Measurements from ENCODE around the gene ME3. TPM values are rescaled to one million over a fixed set of nuclear protein-coding genes. Genes with fewer than 3 reads are reported as not detected.

ME3 gene
- total and polyA plus RNA-seq, 4 donors, result 7.4 to 38.7 (median 21.2) TPM

DNA sequence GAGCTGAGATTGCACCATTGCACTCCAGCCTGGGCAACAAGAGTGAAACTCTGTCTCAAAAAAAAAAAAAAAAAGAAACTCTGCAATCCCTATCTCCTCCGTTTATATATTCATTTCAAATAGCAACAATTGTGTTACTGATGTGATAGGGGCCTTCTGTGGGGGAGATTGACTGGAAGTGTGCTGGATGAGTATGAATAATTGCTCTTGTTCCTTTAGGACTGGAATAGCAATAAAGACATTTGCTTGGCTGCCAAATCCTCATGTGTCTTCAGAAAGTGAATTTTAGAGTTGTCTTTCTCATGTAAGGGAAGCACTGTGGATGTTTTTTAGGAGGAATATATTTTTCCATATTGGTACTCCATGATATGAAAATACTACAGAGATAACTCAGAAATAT is 21.1 kb upstream of the ME3 start:
- Histone ChIP-seq H3K9ac (ENCODE audit: insufficient read depth in 1 of 2, low read length in 2 of 2) (no peak overlapping the region), H3K4me3 (no peak overlapping the region), H3K36me3 (ENCODE audit: control insufficient read depth in 4 of 4, insufficient read depth in 4 of 4, low read length in 4 of 4) (no peaks in the 10 kb centered on the region), H3K9me3 (ENCODE audit: control insufficient read depth in 4 of 4, insufficient read depth in 3 of 4, low read length in 3 of 4) (no peaks in the 10 kb centered on the region), H3K27ac (ENCODE audit: low read depth in 1 of 2, low read length in 1 of 2) (no peak overlapping the region), H3K27me3 (ENCODE audit: control insufficient read depth in 3 of 3, insufficient read depth in 3 of 3, low read length in 2 of 3) (no peaks in the 10 kb centered on the region), H3K4me1 (ENCODE audit: control insufficient read depth in 5 of 5, insufficient read depth in 5 of 5, low read length in 5 of 5) (peaks cover 0 to 38% (median 8%) of the 10 kb centered on the region in 5 donors)
- WGBS, 2 donors, result 77 to 91% methylated on average over 1 of the region's 1 CpG
- TF ChIP-seq, protein P1, sequence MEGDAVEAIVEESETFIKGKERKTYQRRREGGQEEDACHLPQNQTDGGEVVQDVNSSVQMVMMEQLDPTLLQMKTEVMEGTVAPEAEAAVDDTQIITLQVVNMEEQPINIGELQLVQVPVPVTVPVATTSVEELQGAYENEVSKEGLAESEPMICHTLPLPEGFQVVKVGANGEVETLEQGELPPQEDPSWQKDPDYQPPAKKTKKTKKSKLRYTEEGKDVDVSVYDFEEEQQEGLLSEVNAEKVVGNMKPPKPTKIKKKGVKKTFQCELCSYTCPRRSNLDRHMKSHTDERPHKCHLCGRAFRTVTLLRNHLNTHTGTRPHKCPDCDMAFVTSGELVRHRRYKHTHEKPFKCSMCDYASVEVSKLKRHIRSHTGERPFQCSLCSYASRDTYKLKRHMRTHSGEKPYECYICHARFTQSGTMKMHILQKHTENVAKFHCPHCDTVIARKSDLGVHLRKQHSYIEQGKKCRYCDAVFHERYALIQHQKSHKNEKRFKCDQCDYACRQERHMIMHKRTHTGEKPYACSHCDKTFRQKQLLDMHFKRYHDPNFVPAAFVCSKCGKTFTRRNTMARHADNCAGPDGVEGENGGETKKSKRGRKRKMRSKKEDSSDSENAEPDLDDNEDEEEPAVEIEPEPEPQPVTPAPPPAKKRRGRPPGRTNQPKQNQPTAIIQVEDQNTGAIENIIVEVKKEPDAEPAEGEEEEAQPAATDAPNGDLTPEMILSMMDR (IDR thresholded peaks at IDR 0.05; ENCODE audit: control extremely low read depth, extremely low read depth), result no peak
- ATAC-seq (ENCODE audit: insufficient read depth, low FRiP score), result no peak
- peak in 2 of 3 donors; percentile 16 to 39 for DNase-seq

DNA sequence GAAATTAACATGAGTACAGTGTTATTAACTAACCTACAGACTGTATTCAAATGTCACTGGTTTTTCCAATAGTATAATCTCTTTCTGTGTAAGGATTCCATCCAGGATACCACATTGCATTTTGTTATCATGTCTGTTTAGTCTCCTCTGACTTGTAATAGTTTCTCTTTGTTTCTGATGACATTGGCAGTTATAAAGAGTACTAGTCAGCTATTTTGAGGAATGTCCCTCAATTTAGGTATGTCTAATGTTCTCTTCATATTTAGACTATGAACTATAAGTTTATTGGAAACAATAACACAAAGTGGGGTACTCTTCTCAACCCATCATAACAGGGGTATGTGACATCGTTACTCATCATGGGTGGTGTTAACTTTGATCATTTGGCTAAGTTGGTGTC is 20.3 kb upstream of the ME3 start:
- TF ChIP-seq, protein P1 (IDR thresholded peaks at IDR 0.05; ENCODE audit: control extremely low read depth, extremely low read depth), result no peak
- DNase-seq (no peak), ATAC-seq (ENCODE audit: insufficient read depth, low FRiP score) (no peak)
- H3K4me1 ChIP-seq (ENCODE audit: control insufficient read depth in 5 of 5, insufficient read depth in 5 of 5, low read length in 5 of 5), result peaks cover 0 to 34% (median 8%) of the 10 kb centered on the region in 5 donors
- H3K27ac ChIP-seq (ENCODE audit: low read depth in 1 of 2, low read length in 1 of 2), result no peak overlapping the region
- H3K4me3 ChIP-seq, result no peak overlapping the region
- 90 to 94% methylated on average over 1 of the region's 1 CpG for WGBS, 2 donors
- no peaks in the 10 kb centered on the region for H3K27me3 ChIP-seq (ENCODE audit: control insufficient read depth in 3 of 3, insufficient read depth in 3 of 3, low read length in 2 of 3)
- H3K36me3 ChIP-seq (ENCODE audit: control insufficient read depth in 4 of 4, insufficient read depth in 4 of 4, low read length in 4 of 4), result no peaks in the 10 kb centered on the region
- H3K9ac ChIP-seq (ENCODE audit: insufficient read depth in 1 of 2, low read length in 2 of 2), result no peak overlapping the region
- no peaks in the 10 kb centered on the region for H3K9me3 ChIP-seq (ENCODE audit: control insufficient read depth in 4 of 4, insufficient read depth in 3 of 4, low read length in 3 of 4)

DNA sequence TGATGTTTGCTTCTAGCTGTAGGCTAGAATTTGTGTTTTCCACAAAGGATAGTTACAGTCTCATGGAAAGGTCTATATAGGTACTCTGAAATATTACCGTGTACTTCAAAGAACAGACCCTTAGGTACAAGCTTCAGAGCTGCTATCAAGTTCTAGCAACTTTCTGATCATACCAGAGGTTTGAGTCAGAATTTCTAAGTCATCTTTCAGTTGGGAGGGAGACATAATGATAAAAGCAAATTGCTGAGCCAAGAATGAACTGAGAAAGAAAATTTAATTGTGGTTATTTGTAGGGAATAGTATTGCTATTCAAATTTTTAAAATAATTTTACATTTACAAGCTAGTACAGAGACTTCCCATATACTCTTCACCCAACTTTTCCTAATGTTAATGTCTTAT is 19.9 kb upstream of the ME3 start:
- ATAC-seq (ENCODE audit: insufficient read depth, low FRiP score), result no peak
- Histone ChIP-seq H3K9me3 (ENCODE audit: control insufficient read depth in 4 of 4, insufficient read depth in 3 of 4, low read length in 3 of 4) (no peaks in the 10 kb centered on the region), H3K27me3 (ENCODE audit: control insufficient read depth in 3 of 3, insufficient read depth in 3 of 3, low read length in 2 of 3) (no peaks in the 10 kb centered on the region), H3K27ac (ENCODE audit: low read depth in 1 of 2, low read length in 1 of 2) (no peak overlapping the region), H3K4me1 (ENCODE audit: control insufficient read depth in 5 of 5, insufficient read depth in 5 of 5, low read length in 5 of 5) (peaks cover 0 to 36% (median 8%) of the 10 kb centered on the region in 5 donors), H3K36me3 (ENCODE audit: control insufficient read depth in 4 of 4, insufficient read depth in 4 of 4, low read length in 4 of 4) (no peaks in the 10 kb centered on the region), H3K4me3 (no peak overlapping the region), H3K9ac (ENCODE audit: insufficient read depth in 1 of 2, low read length in 2 of 2) (no peak overlapping the region)
- TF ChIP-seq, protein P1 (IDR thresholded peaks at IDR 0.05; ENCODE audit: control extremely low read depth, extremely low read depth), result no peak
- no peak for DNase-seq
- WGBS, 2 donors, result 97 to 100% methylated on average over 1 of the region's 1 CpG
